Posterior vena cava (tissue), 2 donors: Measurements from ENCODE around the gene SNX19. TPM values are rescaled to one million over a fixed set of nuclear protein-coding genes. Genes with fewer than 3 reads are reported as not detected.
"Not testable (repeated sequence)": the region's sequence is repeated elsewhere in the genome, so short reads cannot be mapped to it uniquely, and the experiment has no call there.

Experiments used
- DNase-seq: peaks from one replicate; pipeline ENCODE4 v3.0.0-alpha.2; 2020; ENCODE audit warnings: low spot score
- intact Hi-C, 2 donors: fragments of 100-400 bp; cut with DNase I; formaldehyde crosslinking; loops; one replicate each; pipeline versions ENCODE4 v1.14.1 to v1.14.2; 2022 to 2023
- total RNA-seq, 2 donors: library from RNA; stranded (reverse); fragmentation: NEBNext Ultra II Directional; extraction: Animal tissue kit (Norgen Biotek cat#: 25700); gene quantifications; one replicate each; pipeline ENCODE4 v1.2.1, GENCODE V29; 2021
- donor health status: DM: yes; HTN: yes; CAD: no.
- donor health status: DM: yes; HTN: yes; CAD: no.

The SNX19 gene
- total RNA-seq, 2 donors from 2014 or later = 43.9 to 62.1 TPM

GRCh38 chr11:130876100-130876499, 40.2 kb downstream of the SNX19 start:
- DNase-seq = no peak
- intact Hi-C loops = no loop called here

DNA sequence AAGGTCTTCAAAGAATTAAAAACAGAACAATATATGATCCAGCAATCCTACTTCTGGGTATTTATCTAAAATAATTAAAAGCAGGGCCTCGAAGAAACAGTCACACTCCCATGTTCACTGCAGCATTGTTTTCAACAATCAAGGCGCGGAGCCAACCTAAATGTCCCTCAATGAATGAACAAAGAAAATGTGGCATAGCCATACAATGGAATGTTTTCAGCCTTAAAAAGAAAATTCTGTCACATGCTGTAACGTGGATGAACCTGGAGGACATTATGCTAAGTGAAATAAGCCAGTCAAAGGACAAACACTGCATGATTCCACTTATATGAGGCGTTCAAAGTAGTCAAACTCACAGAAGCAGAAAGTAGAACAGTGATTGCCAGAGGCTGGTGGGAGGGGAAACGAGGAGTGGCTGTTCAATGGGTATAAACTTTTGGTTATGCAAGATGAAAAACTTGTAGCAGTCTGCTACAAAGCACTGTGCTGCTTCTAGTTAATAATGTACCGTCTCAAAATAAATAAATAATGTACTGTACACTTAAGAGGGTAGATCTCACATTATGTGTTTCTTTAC, 41.2 kb downstream of the SNX19 start:
- no peak for DNase-seq
- intact Hi-C loops = no loop called here

GRCh38 chr11:130874396-130874795, 41.9 kb downstream of the SNX19 start:
- DNase-seq = no peak
- intact Hi-C loops = no loop called here

DNA sequence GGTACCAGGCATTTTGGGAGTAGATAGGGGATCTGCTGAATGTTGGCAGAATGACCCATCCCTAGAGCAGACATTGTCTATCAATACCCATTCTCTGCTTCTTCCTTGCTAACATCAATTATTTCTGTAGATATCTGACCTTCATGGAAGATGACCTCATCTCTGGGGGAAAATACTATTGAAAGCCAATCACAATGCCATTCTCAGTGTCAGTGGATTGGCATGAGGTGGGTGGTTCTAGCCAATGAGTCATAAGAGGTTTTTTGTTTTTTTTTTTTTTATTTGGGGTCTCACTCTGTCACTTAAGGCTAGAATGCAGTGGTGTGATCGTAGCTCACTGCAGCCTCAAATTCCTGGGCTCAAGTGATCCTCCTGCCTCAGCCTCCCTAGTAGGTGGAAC, 42.5 kb downstream of the SNX19 start:
- no peak for DNase-seq
- intact Hi-C loops = no loop called here

- no peak for DNase-seq
- intact Hi-C loops = no loop called here
Measured at GRCh38 chr11:130872981-130873380, 43.3 kb downstream of the SNX19 start.

DNA sequence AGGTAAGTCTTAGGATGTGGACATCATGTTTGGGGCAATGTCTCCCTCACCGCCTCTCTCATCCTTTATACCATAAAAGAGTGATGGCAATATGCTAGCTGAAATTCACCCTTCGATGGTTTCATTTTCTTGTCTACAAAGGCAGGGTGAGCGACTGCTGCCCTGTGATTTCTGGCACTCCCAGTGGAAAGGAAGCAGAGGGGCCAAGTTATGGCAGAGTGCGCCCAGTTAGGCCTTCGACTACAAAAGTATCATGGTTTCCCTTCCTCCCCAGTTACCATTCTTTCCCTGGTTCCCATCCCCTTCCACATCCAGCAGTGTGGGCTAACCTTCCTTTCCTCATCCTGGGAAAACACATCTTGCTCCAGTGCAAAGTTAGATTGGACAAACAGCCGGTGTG, 43.8 kb downstream of the SNX19 start:
- intact Hi-C loops = no loop called here
- DNase-seq = no peak

DNA sequence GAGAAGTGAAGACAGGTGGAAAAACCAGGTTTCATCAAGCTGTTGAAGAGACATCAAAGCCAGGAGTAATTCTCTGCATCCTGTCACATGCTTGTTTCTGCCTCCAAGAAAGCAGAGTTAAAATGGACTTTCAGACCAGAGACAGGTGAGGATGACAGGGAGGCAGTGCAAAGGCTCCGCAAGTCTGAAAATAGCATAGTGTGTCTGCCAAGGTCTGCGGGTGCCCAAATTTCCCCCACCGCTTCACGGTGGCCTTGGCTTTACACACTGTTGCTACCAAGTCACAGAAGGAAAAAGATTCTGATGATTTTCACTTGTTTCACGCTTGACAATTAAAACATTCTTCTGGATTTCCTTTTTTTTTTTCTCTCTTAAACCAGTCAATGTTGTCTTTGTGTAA, 44.2 kb downstream of the SNX19 start:
- intact Hi-C loops = no loop called here
- no peak for DNase-seq

DNA sequence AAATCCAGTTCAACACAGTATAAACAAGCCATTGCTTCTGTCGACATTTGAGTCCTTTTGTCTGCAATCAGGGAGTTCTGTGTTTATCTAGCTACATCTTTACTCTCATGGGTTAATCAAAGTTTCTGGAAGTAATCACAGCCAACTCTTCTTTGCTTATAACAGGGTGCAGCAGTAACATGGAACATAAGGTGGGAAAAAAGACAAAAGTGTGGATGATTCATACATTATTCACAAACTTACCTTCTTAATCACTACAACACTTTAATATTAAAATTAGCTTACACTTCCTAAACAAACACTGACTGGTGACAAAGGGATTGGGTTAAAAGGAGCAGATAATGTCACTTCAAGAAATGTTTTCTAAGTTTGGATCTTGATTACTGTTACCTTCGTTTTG, 44.7 kb downstream of the SNX19 start:
- DNase-seq = no peak
- intact Hi-C loops = no loop called here

DNA sequence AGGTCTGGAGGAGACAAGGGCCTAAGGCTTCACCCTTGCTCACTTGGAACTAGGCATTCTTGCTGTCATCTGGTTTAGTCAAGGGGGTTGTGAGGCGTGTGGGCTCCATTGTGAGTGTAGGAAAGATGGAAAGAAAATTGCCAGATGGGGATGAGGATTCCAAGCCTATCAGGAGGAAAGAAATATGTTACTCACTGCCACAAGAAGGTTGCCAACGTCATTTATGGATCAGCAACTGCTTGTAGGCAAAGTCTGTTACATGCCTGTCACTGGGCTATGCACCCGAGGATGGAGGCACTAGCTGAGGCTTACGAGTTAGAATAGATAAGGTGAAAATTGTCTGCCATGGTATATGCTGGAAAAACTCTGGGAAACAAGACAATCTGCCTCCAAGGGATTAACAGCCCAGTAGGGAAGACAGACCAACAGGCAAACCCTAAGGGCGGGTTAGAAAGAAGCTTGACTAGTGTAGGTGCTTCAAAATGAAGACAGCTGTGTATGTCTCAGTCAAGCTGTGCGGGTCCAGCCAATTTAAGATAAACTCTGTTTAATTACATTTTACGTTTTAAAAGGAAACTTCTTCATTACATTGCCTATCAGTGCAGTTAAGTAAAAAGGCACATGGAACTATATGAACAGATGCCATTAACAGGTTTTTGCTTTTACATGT, 47.4 kb downstream of the SNX19 start:
- intact Hi-C loops = no loop called here
- DNase-seq = no peak

DNA sequence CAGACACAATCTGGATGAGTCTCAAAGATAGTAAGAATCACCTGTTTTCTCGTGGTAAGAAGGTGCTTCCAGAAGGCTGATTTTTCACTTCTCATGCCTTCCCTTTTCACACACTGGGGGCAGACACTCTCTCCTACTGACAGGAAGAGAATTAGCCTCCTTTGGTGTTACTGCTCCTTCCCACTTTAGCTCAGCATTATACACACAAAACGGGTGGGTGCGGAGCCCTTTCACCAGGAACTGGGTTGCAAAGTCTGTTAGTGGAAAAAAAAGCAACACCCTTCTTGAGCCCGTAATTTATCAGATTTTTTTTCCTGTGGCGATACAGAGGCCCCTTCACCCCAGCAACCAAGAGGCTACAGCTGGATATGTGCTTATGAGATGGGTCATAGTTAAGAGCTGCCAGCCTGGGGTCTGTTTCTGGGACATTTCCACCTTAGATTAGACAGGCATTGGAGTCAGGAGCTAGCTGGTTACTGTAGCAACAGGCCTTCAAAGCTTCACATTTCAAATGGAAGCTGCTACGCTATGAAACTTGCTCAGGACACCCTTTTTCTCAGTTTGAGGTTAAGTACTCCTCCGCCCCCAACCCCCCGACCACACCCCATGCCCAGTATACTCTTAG, 48.1 kb downstream of the SNX19 start:
- intact Hi-C loops = no loop called here
- DNase-seq = no peak

DNA sequence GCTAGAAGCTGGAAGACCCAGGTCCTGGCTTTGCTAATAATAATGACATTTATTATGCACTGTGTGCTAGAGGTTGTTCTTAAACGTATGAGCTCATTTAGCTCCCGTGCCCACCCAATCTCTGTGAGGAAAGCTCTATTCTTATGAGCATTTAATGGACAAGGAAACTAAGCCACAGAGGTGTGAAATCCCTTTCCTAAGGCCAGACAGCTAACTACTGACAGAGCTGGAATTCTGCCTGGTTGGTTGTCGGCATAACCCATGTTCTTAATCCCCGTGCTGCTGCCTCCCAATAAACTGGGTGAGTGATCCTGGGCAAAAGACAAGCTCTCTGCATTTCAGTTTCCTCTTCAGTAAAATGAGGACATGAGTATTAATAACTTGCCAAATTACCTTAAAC, 49.4 kb downstream of the SNX19 start:
- intact Hi-C loops = no loop called here
- DNase-seq = no peak

DNA sequence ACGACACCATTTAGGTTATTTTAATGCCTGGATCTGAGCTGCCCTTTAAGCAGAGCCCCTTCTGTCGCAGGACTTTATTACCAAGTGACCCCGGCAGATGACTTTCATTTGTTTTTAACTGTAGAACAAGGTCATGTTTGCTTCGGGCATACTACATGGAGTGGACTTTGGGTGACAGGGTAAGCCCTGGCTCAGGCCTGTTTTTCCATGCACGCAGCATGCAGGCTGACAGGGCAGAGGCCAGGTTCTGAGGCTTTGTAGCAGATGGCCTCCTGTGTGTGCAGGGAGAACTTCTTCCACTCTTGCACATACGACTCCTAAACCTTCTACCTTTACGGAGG, 50.5 kb downstream of the SNX19 start:
- intact Hi-C loops = no loop called here
- DNase-seq = no peak

DNA sequence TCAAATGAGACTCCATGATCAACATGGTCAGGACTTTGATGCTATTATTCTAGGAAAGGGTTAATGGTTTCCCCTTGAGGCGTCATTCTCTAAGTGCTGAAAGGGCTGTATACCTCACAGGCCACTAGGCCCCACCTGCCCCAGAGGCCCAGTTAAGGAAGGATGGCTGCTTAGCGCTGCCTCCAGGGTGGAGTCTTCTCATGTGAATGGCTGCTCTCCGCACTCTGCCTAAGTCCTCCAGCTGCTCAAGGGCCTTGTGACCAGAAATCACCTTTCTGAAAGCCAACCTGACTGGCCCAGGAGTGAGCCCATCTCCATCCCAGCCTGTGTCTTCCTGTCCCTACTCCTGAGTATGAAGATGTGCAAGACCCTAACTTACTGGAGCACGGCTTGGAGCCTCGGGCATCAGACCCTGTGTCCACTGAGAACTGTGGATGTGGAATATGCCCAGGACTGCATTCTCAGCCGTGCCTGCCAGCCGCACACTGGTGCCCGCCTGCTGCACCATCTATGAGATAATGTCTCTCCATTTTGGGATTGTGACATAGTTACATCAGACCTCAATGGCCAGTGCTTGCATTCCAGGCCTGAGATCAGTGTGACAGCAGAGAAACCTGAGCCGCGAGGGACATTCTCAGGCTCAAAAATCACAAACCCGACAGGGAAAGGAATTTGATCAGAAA, 51.0 kb downstream of the SNX19 start:
- no peak for DNase-seq
- intact Hi-C loops = no loop called here

DNA sequence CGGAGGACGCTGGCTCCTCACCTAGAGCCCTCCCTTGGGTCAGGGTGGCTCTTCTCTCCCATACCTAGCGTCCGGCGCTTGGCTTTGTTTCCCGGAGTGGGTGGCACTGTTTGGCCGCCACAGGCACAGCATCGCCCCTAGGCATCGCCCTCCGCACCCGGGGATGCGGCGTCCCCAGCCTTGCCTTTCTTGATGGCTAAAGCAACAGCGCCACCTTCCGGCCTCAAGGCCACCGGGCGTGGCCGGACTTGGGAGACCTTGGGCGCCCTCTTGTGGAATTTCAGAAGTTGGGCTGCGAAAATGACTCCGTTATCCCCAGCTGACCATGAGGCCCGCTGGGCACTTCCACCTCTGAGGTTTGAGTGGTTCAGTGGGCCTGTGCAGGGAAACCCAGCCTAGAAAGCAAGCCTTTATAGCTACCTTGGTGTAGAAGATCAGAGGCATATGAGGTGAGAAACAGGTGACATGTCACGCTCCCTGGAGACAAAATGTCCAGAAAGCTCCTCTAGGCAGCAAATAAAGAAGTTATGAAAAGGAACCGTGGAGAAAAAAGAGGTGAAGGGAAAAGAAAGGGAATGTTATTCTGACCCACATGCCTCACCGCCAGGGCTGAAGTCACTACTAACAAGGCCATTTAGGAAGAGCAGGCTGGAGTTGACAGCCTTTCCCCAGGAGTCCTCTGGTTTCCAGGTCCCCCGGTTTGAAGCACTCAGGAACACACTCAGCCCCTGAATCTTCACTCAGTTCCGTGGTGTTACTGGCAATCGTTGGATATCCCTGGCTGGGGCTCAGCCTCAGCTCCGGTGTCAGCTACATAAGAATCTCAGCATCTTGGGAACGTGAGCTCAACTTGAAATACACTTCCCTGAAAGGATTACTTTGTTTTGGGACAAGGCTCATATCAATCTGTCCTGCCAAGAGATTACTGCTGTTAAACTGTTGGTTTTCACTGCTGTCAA, 54.1 kb downstream of the SNX19 start:
- DNase-seq = peak; percentile 97
- intact Hi-C loops = loop anchor here (2.0 kb wide), 2 partner anchors 423 to 427 kb away; no protein-coding TSS in a partner anchor

GRCh38 chr11:130861283-130861682, 55.0 kb downstream of the SNX19 start:
- intact Hi-C loops = no loop called here
- no peak for DNase-seq

DNA sequence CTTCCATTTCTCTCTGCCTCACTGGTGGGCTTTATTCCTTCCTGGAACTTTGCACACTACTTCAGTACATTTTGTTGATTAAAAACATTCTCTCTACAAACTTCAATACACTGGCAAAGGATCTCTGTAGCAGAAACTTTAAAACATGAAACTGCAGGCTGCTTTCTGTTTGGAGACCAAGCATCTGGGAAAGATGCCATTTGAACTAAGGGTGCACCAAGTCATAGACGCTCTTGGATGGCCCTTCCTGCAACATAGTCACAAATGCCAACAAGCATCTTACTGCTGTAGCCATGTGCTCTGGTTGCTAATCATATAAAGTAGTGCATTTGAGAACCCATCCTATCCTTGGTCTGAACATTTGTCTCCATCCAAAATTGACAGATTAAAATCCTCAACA, 56.4 kb downstream of the SNX19 start:
- DNase-seq = no peak
- intact Hi-C loops = no loop called here

GRCh38 chr11:130858215-130858614, 58.1 kb downstream of the SNX19 start:
- no peak for DNase-seq
- intact Hi-C loops = no loop called here

DNA sequence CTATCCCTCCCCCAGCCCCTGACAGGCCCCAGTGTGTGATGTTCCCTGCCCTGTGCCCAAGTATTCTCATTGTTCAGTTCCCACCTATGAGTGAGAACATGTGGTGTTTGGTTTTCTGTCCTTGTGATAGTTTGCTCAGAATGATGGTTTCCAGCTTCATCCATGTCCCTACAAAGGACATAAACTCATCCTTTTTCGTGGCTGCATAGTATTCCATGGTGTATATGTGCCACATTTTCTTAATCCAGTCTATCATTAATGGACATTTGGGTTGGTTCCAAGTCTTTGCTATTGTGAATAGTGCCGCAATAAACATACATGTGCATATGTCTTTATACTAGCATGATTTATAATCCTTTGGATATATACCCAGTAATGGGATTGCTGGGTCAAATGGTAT, 60.6 kb downstream of the SNX19 start:
- DNase-seq, intact Hi-C loops: not testable (repeated sequence)

DNA sequence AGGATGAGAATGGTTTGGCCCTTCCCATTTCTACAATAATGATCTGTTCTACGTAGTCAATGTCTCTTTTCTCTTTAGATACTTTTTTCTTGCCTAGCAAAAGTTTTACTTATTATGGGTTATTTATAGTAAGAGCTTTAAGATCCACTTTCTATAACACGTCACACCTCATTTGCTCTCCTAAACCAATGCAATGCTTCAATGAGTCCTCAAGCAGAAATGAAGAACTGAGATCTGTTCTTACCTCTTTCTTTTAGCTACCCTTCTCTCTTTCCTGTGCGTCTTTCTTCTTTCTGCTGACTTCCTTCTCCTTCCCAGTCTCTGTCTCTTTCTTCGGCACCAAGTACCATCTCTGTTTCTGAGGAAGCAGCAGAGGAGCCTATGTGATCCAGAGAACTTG, 61.8 kb downstream of the SNX19 start:
- DNase-seq = no peak
- intact Hi-C loops = no loop called here

GRCh38 chr11:130852589-130852988, 63.7 kb downstream of the SNX19 start:
- no peak for DNase-seq
- intact Hi-C loops = no loop called here
